A673 (cell line): ENCODE measurements around the gene DPYSL5. TPM values are rescaled to one million over a fixed set of nuclear protein-coding genes. Genes with fewer than 3 reads are reported as not detected.

ENCODE experiments used
- BruUV-seq: library from RNA; stranded (reverse); fragments of 400-500 nt; replicated peaks from 2 replicates; lab custom pipeline; 2021; lab: Mats Ljungman, UMichigan
- CTCF ChIA-PET: fragments of 300-600 bp; sonication (Branson Sonifier 250); formaldehyde crosslinking; loops from one replicate; lab custom pipeline; 2022; ENCODE audit warnings: antibody characterized with exemption; lab: Charles Lee
- POLR2A ChIA-PET: fragments of 300-600 bp; sonication (Branson Sonifier 250); formaldehyde crosslinking; loops from one replicate; lab custom pipeline; 2022; ENCODE audit warnings: antibody characterized with exemption; ENCODE audit not compliant: low non-redundant PET; lab: Charles Lee
- DNase-seq: peaks from one replicate; pipeline ENCODE4 v3.0.0-alpha.2; 2015; ENCODE audit warnings: low spot score
- H3K27ac ChIP-seq: fragments of 200-600 bp; sonication (generic); 2 replicates; pipeline ENCODE4 v1.5.1; 2016; ENCODE audit warnings: mixed run types, low read depth, mild to moderate bottlenecking, mixed read lengths, antibody characterized with exemption, low read length; ENCODE audit not compliant: poor library complexity, severe bottlenecking
- H3K27me3 ChIP-seq: fragments of 200-600 bp; sonication (generic); replicated peaks from 2 replicates; pipeline ENCODE4 v1.6.1; 2017; ENCODE audit warnings: mixed run types, low read depth, mild to moderate bottlenecking, mixed read lengths, antibody characterized with exemption, low read length; ENCODE audit not compliant: insufficient read depth, poor library complexity
- H3K36me3 ChIP-seq: fragments of 200-600 bp; sonication (generic); 2 replicates; pipeline ENCODE4 v1.6.1; 2016; ENCODE audit warnings: mixed run types, mild to moderate bottlenecking, mixed read lengths, antibody characterized with exemption, low read length; ENCODE audit not compliant: insufficient read depth, poor library complexity, severe bottlenecking
- H3K4me1 ChIP-seq: fragments of 200-600 bp; sonication (generic); 2 replicates; pipeline ENCODE4 v1.6.1; 2017; ENCODE audit warnings: mixed run types, mild to moderate bottlenecking, mixed read lengths, antibody characterized with exemption, low read length; ENCODE audit not compliant: insufficient read depth, poor library complexity, severe bottlenecking
- H3K4me3 ChIP-seq: fragments of 200-600 bp; sonication (generic); 2 replicates; pipeline ENCODE4 v1.5.1; 2016; ENCODE audit warnings: low read depth, mixed run types, mild to moderate bottlenecking, mixed read lengths, low read length; ENCODE audit not compliant: poor library complexity, severe bottlenecking
- H3K9me3 ChIP-seq: fragments of 200-600 bp; sonication (generic); 2 replicates; pipeline ENCODE4 v1.6.1; 2016; ENCODE audit warnings: mixed run types, low read depth, mild to moderate bottlenecking, mixed read lengths, antibody characterized with exemption, low read length; ENCODE audit not compliant: poor library complexity, severe bottlenecking
- CTCF ChIP-seq: fragments of 300-800, 200-600 bp; sonication (generic); conservative IDR thresholded peaks from 2 replicates; pipeline ENCODE4 v1.5.1; 2017; ENCODE audit warnings: low read depth, mild to moderate bottlenecking, antibody characterized with exemption, low read length, moderate library complexity, mixed read lengths
- EZH2 ChIP-seq: fragments of 200-600 bp; sonication (generic); IDR thresholded peaks from 2 replicates; pipeline ENCODE4 v1.6.1; 2017; ENCODE audit warnings: borderline replicate concordance, low read depth, mild to moderate bottlenecking, mixed read lengths, antibody characterized with exemption, low read length; ENCODE audit not compliant: poor library complexity, severe bottlenecking
- intact Hi-C: fragments of 100-400 bp; cut with micrococcal nuclease; formaldehyde crosslinking; loops from one replicate; pipeline ENCODE4 v1.10.0; 2022; ENCODE audit not compliant: unreplicated experiment
- total RNA-seq: library from RNA; stranded (reverse); gene quantifications from 2 replicates; pipeline ENCODE4 v1.2.3, GENCODE V29; 2021

The DPYSL5 gene
- total RNA-seq, 1 experiment from 2014 or later, result 110 TPM

GRCh38 chr2:26847307-26847654 lies 651 bp upstream of the DPYSL5 start:
- CTCF ChIA-PET, result interaction anchor here (1.5 to 3.2 kb wide), 4 partner anchors 65 to 169 kb away, joined by 5 to 53 read pairs (median 42); no protein-coding TSS in a partner anchor
- POLR2A ChIA-PET, result interaction anchor here (0.5 kb wide), 1 partner anchor 103 kb away, joined by 7 read pairs; no protein-coding TSS in a partner anchor
- H3K4me3 ChIP-seq, result peak overlapping the region; percentile 97

GRCh38 chr2:26848336-26849055 lies 564 bp downstream of the DPYSL5 start:
- DNase-seq, result peak; percentile 58
- ChIA-PET CTCF (interaction anchor here (0.6 to 1.6 kb wide), 4 partner anchors 74 to 455 kb away, joined by 6 to 15 read pairs (median 10); no protein-coding TSS in a partner anchor), POLR2A (interaction anchor here (0.6 kb wide), 1 partner anchor 261 kb away, joined by 4 read pairs; no protein-coding TSS in a partner anchor)
- no peaks in the 10 kb centered on the region for H3K36me3 ChIP-seq
- H3K4me1 ChIP-seq, result peaks cover 42% of the 10 kb centered on the region
- peak overlapping the region; percentile 97 for H3K4me3 ChIP-seq
- peak overlapping the region; percentile 78 for H3K27ac ChIP-seq
- BruUV-seq, result no TSS peak
- no peak for TF ChIP-seq EZH2
- TF ChIP-seq CTCF, result no peak
- H3K27me3 ChIP-seq, result peaks cover 6% of the 10 kb centered on the region
- H3K9me3 ChIP-seq, result no peaks in the 10 kb centered on the region
- intact Hi-C loops, result no loop called here

More at GRCh38 chr2:26847307-26847654, 651 bp upstream of the DPYSL5 start:
- no TSS peak for BruUV-seq
- TF ChIP-seq CTCF (no peak), EZH2 (no peak)
- H3K9me3 ChIP-seq, result no peaks in the 10 kb centered on the region
- H3K27ac ChIP-seq, result peak overlapping the region; percentile 78
- H3K36me3 ChIP-seq, result no peaks in the 10 kb centered on the region
- DNase-seq, result peak; percentile 30
- peaks cover 30% of the 10 kb centered on the region for H3K4me1 ChIP-seq
- peaks cover 6% of the 10 kb centered on the region for H3K27me3 ChIP-seq
- intact Hi-C loops, result loop anchor here (2.0 kb wide), 1 partner anchor 170 kb away; no protein-coding TSS in a partner anchor

- BruUV-seq, result no TSS peak
- H3K36me3 ChIP-seq, result no peaks in the 10 kb centered on the region
- peaks cover 44% of the 10 kb centered on the region for H3K4me1 ChIP-seq
- peak overlapping the region; percentile 78 for H3K27ac ChIP-seq
- ChIA-PET POLR2A (interaction anchor here (0.6 kb wide), 3 partner anchors 9 to 262 kb away, joined by 3 to 5 read pairs (median 4); no protein-coding TSS in a partner anchor), CTCF (interaction anchor here (0.6 to 1.6 kb wide), 5 partner anchors 73 to 454 kb away, joined by 4 to 15 read pairs (median 9); no protein-coding TSS in a partner anchor)
- no peaks in the 10 kb centered on the region for H3K9me3 ChIP-seq
- peak overlapping the region; percentile 97 for H3K4me3 ChIP-seq
- no peak for TF ChIP-seq EZH2
- no peak for TF ChIP-seq CTCF
- peaks cover 6% of the 10 kb centered on the region for H3K27me3 ChIP-seq
- intact Hi-C loops, result no loop called here
- peak; percentile 75 for DNase-seq
These were observed 1.4 kb downstream of the DPYSL5 start for GRCh38 chr2:26849056-26849999.
